ENCODE measurements around the gene GYS1.

DNA sequence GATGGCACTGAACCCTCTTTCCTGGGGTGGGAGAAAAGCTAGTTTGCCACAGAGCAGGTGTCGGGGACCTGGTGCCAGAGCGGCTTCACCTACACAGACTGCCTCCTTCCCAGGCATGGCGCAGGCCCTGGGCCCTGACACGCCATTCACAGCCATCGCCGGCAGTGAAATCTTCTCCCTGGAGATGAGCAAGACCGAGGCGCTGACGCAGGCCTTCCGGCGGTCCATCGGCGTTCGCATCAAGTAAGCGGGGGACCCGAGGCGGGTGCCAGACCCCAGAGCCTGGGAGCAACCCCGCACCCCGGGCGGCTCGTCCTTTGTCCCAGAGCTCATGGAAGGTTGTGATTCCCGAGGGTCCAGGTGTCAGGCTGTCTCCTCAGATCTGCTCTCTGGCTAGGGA is 13.8 kb upstream of the GYS1 start:
- TF ChIP-seq, protein P1, sequence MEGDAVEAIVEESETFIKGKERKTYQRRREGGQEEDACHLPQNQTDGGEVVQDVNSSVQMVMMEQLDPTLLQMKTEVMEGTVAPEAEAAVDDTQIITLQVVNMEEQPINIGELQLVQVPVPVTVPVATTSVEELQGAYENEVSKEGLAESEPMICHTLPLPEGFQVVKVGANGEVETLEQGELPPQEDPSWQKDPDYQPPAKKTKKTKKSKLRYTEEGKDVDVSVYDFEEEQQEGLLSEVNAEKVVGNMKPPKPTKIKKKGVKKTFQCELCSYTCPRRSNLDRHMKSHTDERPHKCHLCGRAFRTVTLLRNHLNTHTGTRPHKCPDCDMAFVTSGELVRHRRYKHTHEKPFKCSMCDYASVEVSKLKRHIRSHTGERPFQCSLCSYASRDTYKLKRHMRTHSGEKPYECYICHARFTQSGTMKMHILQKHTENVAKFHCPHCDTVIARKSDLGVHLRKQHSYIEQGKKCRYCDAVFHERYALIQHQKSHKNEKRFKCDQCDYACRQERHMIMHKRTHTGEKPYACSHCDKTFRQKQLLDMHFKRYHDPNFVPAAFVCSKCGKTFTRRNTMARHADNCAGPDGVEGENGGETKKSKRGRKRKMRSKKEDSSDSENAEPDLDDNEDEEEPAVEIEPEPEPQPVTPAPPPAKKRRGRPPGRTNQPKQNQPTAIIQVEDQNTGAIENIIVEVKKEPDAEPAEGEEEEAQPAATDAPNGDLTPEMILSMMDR (IDR thresholded peaks at IDR 0.05 in 4 of 5, conservative IDR thresholded peaks at IDR 0.05 in 1 of 5) = no peak
- no peak for TF ChIP-seq POLR2A (IDR thresholded peaks at IDR 0.05)

All from gastrocnemius medialis (tissue), 4 donors.